ENCODE results near the gene BAHD1. TPM values are rescaled to one million over a fixed set of nuclear protein-coding genes. Genes with fewer than 3 reads are reported as not detected.

BAHD1 gene
- total RNA-seq, 1 donor from 2014 or later = 16.2 TPM

GRCh38 chr15:40489274-40490175 lies 48.8 kb downstream of the BAHD1 start:
- DNase-seq (ENCODE audit: low spot score) = no peak

DNA sequence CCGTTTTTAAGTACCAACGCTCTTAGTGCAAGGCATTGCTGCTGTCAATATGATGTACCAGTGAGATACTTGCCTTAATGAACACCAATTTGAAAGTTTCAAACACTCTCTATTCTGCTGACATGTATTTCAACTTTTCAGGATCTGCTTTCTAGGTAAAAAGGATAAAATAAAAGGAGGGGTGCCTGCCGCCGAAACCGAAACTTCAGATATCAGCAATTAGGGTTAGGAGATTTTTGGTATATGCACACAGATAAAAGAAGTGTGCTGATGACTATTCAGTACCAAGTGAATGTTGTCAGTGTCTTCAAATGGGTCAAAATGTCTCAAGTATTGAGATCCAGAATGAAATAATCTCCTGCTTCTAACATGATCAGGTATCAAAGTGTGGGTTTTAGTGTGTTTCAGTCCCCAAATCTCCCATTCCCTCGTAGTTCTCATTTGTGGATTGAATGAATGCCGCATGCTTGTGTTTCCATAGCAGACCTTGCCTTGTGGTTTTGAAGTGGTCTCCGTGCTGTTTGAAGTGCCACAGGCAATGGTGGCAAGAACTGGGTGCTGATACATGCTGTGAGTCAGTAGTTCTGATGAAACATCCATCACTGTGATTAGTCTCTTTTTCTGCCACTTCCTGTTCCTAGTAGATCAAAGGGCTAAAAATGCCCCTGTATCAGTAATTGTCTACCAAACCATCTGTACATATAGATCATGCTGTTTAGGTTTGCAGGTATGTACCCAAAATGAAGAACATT lies 52.5 kb downstream of the BAHD1 start:
- no peak for DNase-seq (ENCODE audit: low spot score)

DNA sequence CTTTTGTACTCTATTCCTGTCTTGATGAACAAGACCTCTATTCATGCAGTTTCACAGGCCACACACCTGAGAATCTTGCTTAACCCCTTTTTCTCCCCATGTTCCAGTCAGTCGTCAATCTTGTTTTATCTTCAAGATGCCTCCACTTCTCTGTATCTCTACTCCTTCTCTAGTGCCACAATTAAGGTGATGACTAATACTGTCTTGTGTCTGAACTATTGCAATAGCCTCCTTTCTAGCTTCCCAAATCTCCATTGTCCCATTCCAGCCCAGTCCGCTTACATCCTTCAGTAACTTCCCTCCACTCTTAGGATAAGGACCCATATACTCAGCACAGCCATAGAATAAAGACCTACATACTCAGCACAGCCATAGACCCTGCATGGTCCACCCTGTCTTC lies 54.8 kb downstream of the BAHD1 start:
- DNase-seq (ENCODE audit: low spot score) = no peak

- no peak for DNase-seq (ENCODE audit: low spot score)
Measured at GRCh38 chr15:40498418-40498817, 57.7 kb downstream of the BAHD1 start.

- no peak for DNase-seq (ENCODE audit: low spot score)
Measured at GRCh38 chr15:40498891-40499290, 58.1 kb downstream of the BAHD1 start.

GRCh38 chr15:40499931-40500330 lies 59.2 kb downstream of the BAHD1 start:
- DNase-seq (ENCODE audit: low spot score) = no peak

- DNase-seq (ENCODE audit: low spot score) = no peak
Measured at GRCh38 chr15:40500568-40501330, 60.0 kb downstream of the BAHD1 start.

DNA sequence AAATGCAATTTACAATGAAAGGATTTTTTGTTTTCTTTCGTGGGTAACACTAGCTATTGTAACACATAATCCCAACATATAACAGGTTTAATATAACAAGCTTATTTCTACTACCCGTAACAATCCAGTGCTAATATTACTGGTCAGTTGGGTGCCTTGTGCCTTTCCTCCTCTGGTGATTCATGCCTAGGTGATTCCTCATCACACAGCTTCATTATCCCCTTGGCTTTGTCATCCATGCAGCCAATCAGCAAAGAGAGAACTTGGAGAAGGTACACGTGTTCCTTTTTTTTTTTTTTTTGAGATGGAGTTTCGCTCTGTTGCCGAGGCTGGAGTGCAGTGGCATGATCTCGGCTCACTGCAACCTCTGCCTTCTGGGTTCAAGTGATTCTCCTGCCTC lies 60.7 kb downstream of the BAHD1 start:
- DNase-seq (ENCODE audit: low spot score) = no peak

DNA sequence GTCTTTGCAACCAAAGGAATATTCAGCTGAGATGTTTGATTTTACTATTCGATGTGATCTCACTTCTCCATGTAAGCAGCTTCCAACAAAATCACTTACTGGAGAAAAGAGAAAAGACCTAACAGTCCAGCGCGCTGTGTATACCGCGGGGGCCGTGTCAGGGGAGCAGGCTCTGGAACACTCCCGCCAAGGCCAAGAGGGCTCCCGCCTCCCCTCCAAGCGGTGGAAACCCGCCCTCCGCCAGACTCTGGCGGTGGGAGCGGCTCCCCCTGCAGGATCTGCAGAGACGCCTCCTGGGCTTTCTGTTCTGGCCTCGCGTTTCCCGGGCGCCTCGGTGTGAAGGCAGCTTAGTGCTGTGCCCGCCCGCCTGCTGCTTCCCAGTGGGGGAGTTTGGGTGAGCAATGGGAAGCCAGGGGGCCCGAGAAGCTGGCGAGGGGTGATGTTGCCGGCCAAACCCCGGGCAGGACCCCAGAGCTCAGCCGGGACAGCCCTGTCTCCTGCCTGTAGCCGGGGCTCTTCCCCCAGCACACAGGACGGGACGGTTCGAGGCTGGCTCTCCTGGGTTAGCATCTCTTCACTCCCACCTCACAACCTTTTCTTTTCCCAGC lies 66.3 kb downstream of the BAHD1 start:
- DNase-seq (ENCODE audit: low spot score) = peak; percentile 92

DNA sequence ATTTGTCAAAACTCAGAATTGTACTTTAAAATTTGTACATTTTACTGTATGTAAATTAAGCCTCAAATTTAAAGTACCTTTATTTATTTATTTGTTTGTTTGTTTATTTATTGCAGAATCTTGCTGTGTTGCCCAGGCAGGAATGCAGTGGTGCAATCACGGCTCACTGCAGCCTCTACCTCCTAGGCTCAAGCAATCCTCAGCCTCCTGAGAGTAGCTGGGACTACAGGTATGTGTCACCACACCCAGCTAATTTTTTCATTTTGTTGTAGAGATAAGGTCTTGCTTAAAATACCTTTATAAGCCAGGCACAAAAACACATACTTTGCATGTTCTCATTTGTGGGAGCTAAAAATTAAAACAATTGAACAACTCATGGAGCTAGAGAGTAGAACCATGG lies 67.5 kb downstream of the BAHD1 start:
- DNase-seq (ENCODE audit: low spot score) = no peak

GRCh38 chr15:40510201-40510600 lies 69.4 kb downstream of the BAHD1 start:
- no peak for DNase-seq (ENCODE audit: low spot score)

- no peak for DNase-seq (ENCODE audit: low spot score)
Measured at GRCh38 chr15:40511093-40511471, 70.3 kb downstream of the BAHD1 start.

- no peak for DNase-seq (ENCODE audit: low spot score)
Measured at GRCh38 chr15:40511472-40512133, 70.8 kb downstream of the BAHD1 start.

- DNase-seq (ENCODE audit: low spot score) = no peak
Measured at GRCh38 chr15:40512440-40512839, 71.7 kb downstream of the BAHD1 start.

- no peak for DNase-seq (ENCODE audit: low spot score)
Measured at GRCh38 chr15:40513609-40514008, 72.9 kb downstream of the BAHD1 start.

DNA sequence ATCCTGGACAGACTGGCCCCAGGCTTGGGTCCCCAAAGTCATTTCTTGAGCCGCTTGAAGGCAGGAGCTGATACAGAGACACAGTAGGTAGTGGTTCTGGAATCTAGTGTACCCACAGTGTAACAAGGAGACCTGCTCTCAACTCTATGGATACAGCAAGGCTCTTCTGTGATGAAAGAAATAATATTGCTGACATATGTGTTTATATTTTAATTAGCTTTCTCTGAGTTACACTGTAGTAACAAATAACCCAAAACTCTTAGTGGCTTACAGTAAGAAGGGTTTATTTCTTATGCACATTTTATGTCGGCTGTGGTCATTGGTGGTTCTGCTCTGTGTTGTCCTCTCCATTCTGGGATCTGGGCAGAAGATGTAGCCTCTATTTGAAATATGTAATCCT lies 75.6 kb downstream of the BAHD1 start:
- no peak for DNase-seq (ENCODE audit: low spot score)

Other genes with a start within 250 kb of the BAHD1 start
- gene PAK6, start 201.9 kb upstream of the BAHD1 start, total RNA-seq = 0.26 TPM
- gene ANKRD63, start 157.9 kb upstream of the BAHD1 start, total RNA-seq = not detected
- gene PLCB2, start 133.0 kb upstream of the BAHD1 start, total RNA-seq = 31.9 TPM
- 27.9 TPM for gene INAFM2, start 117.3 kb upstream of the BAHD1 start, total RNA-seq
- gene CCDC9B, start 100.0 kb upstream of the BAHD1 start, total RNA-seq = 10.6 TPM
- 2.7 TPM for gene PHGR1, start 89.9 kb upstream of the BAHD1 start, total RNA-seq
- gene DISP2, start 82.7 kb upstream of the BAHD1 start, total RNA-seq = 0.26 TPM
- 16.5 TPM for gene KNSTRN, start 58.2 kb upstream of the BAHD1 start, total RNA-seq
- gene IVD, start 35.2 kb upstream of the BAHD1 start, total RNA-seq = 45.3 TPM
- 10.9 TPM for gene CHST14, start 30.0 kb downstream of the BAHD1 start, total RNA-seq
- gene CCDC32, start 124.1 kb downstream of the BAHD1 start, total RNA-seq = 23.7 TPM
- 6.9 TPM for gene RPUSD2, start 128.3 kb downstream of the BAHD1 start, total RNA-seq
- 0.35 TPM for gene KNL1, start 153.3 kb downstream of the BAHD1 start, total RNA-seq

Measured in mesenteric fat pad (tissue), 1 donor.